Transverse colon (tissue), 4 donors: ENCODE results near the gene MEIOB. TPM values are rescaled to one million over a fixed set of nuclear protein-coding genes. Genes with fewer than 3 reads are reported as not detected.

Source experiments
- DNase-seq: peaks from one replicate; pipeline ENCODE4 v3.0.0-alpha.2; 2019
- H3K27ac ChIP-seq, 4 donors: fragments of 200-600 bp; sonication (generic); 2 replicates each; pipeline ENCODE4 v1.5.1; 2016 to 2018; ENCODE audit warnings: inconsistent platforms in 4 of 4
- H3K27me3 ChIP-seq: fragments of 200-600 bp; sonication (generic); 2 replicates; pipeline ENCODE4 v1.5.1; 2017; ENCODE audit warnings: inconsistent platforms
- H3K36me3 ChIP-seq, 4 donors: fragments of 200-600 bp; sonication (generic); 2 replicates each; pipeline ENCODE4 v1.5.1; 2017 to 2019; ENCODE audit warnings: inconsistent platforms in 4 of 4
- H3K4me1 ChIP-seq, 4 donors: fragments of 200-600 bp; sonication (generic); 2 replicates each; pipeline ENCODE4 v1.5.1; 2017 to 2020; ENCODE audit warnings: inconsistent platforms in 4 of 4
- H3K4me3 ChIP-seq, 4 donors: fragments of 200-600 bp; sonication (generic); 1 replicate in 1 of 4; 2 replicates in 3 of 4; pipeline versions ENCODE4 v1.5.1 to v1.6.1; 2017 to 2019; ENCODE audit warnings: inconsistent platforms in 4 of 4
- H3K9me3 ChIP-seq, 2 donors: fragments of 200-600 bp; sonication (generic); 2 replicates each; pipeline ENCODE4 v1.5.1; 2017 to 2019; ENCODE audit warnings: inconsistent platforms in 2 of 2
- CTCF ChIP-seq, 5 experiments: fragments of 200-600 bp in 3 of 5; fragments of 450-650 bp in 2 of 5; sonication (generic) in 3 of 5; IDR thresholded peaks; 1 replicate in 2 of 5; 2 replicates in 3 of 5; pipeline ENCODE4 v1.5.1; 2016 to 2017; ENCODE audit warnings: antibody characterized with exemption in 5 of 5, inconsistent platforms in 3 of 5, mild to moderate bottlenecking in 2 of 5, moderate library complexity in 1 of 5
- EP300 ChIP-seq: sonication (generic); formaldehyde crosslinking; IDR thresholded peaks from one replicate; pipeline ENCODE4 v1.6.1; 2017; ENCODE audit warnings: antibody characterized with exemption, low read depth
- POLR2A ChIP-seq: fragments of 450-650 bp; IDR thresholded peaks from one replicate; pipeline ENCODE4 v1.6.1; 2016; ENCODE audit warnings: antibody characterized with exemption, mild to moderate bottlenecking, moderate library complexity
- POLR2AphosphoS5 ChIP-seq, 3 donors: sonication (generic); formaldehyde crosslinking; IDR thresholded peaks; one replicate each; pipeline ENCODE4 v1.6.1; 2016; ENCODE audit warnings: antibody characterized with exemption in 3 of 3
- WGBS, 2 donors: methylation state at CpG; one replicate each; pipeline ENCODE4 v1.1.5; 2018; ENCODE audit warnings: low coverage in 1 of 2; 5-methylcytosine and 5-hydroxymethylcytosine counted together
- in situ Hi-C, 4 donors: fragments of 200-750 bp; cut with MboI; loops; one replicate each; pipeline versions ENCODE4 v1.15.0 to v1.15.1; 2017; ENCODE audit warnings: low sequenced_read_pairs in 3 of 4, low pct_ligation_motif_present in 1 of 4, low pct_unique_long_range_greater_than_20kb in 1 of 4
- intact Hi-C: fragments of 100-400 bp; cut with DNase I; formaldehyde crosslinking; loops from one replicate; pipeline ENCODE4 v1.15.1; 2023; ENCODE audit warnings: low total_unique reads
- total RNA-seq, 4 donors: library from RNA; depleted of rRNA; stranded (reverse); fragments of >200 nt; gene quantifications; one replicate each; pipeline ENCODE4 v1.1.0, GENCODE V29; 2016

Gene MEIOB
- total RNA-seq, 4 donors from 2014 or later, result not detected

- H3K36me3 ChIP-seq, result peaks cover 0 to 21% (median 3%) of the 10 kb centered on the region in 4 donors
- no peak for DNase-seq
- H3K9me3 ChIP-seq, result no peaks in the 10 kb centered on the region
- intact Hi-C loops (no loop called here), in situ Hi-C loops (no loop called here)
- H3K27me3 ChIP-seq, result no peaks in the 10 kb centered on the region
- 71 to 100% methylated on average over 2 to 9 of the region's 9 CpGs for WGBS, 2 donors
- H3K4me3 ChIP-seq, result no peak overlapping the region
- peaks cover 21 to 25% (median 23%) of the 10 kb centered on the region in 4 donors for H3K4me1 ChIP-seq
- TF ChIP-seq POLR2AphosphoS5 (IDR thresholded peaks at IDR 0.05), result no peak
- TF ChIP-seq POLR2A, result no peak
- no peak for TF ChIP-seq EP300
- TF ChIP-seq CTCF (IDR thresholded peaks at IDR 0.05), result no peak
- no peak overlapping the region for H3K27ac ChIP-seq
These were observed 48.1 kb downstream of the MEIOB start for GRCh38 chr16:1823821-1824220.

- TF ChIP-seq EP300 (no peak), POLR2A (no peak), POLR2AphosphoS5 (IDR thresholded peaks at IDR 0.05) (no peak), CTCF (IDR thresholded peaks at IDR 0.05) (no peak)
- in situ Hi-C loops (no loop called here), intact Hi-C loops (no loop called here)
- H3K27ac ChIP-seq, result no peak overlapping the region
- no peak overlapping the region for H3K4me3 ChIP-seq
- peaks cover 11 to 17% (median 15%) of the 10 kb centered on the region in 4 donors for H3K4me1 ChIP-seq
- no peak for DNase-seq
- peaks cover 0 to 25% (median 3%) of the 10 kb centered on the region in 4 donors for H3K36me3 ChIP-seq
- no peaks in the 10 kb centered on the region for H3K27me3 ChIP-seq
- 97% methylated on average over 16 of the region's 16 CpGs; no CpG with 5 or more reads in 1 of the 2 donors for WGBS, 2 donors
- H3K9me3 ChIP-seq, result no peaks in the 10 kb centered on the region
These were observed 49.2 kb downstream of the MEIOB start for GRCh38 chr16:1822801-1823200.

GRCh38 chr16:1821861-1822611, 49.9 kb downstream of the MEIOB start:
- 90% methylated on average over 14 of the region's 24 CpGs; no CpG with 5 or more reads in 1 of the 2 donors for WGBS, 2 donors

DNA sequence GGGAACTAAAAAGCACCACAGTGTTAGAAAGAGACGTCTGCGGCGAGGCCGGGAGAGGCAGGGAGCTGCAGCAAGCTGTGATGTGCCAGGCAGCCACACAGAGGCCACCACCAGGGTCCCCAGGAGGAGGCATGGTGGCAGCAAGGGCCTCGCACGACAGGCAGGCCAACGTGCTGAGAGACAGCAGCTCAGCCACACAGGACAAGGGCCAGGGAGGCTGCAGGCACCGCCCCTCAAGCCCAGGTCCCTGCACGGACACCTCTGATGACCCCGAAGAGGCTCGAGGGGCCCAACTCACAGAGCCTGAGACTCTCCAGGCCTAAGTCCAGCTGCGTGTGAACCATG, 51.0 kb downstream of the MEIOB start:
- 91% methylated on average over 12 of the region's 12 CpGs; no CpG with 5 or more reads in 1 of the 2 donors for WGBS, 2 donors
- in situ Hi-C loops, result no loop called here
- Histone ChIP-seq H3K36me3 (peaks cover 0 to 35% (median 3%) of the 10 kb centered on the region in 4 donors), H3K4me3 (no peak overlapping the region), H3K9me3 (no peaks in the 10 kb centered on the region), H3K4me1 (peaks cover 9 to 15% (median 13%) of the 10 kb centered on the region in 4 donors), H3K27ac (no peak overlapping the region), H3K27me3 (no peaks in the 10 kb centered on the region)
- intact Hi-C loops, result no loop called here
- DNase-seq, result no peak
- TF ChIP-seq EP300, result no peak
- TF ChIP-seq CTCF (IDR thresholded peaks at IDR 0.05), result no peak
- no peak for TF ChIP-seq POLR2AphosphoS5 (IDR thresholded peaks at IDR 0.05)
- TF ChIP-seq POLR2A, result no peak

More at GRCh38 chr16:1821861-1822611, 49.9 kb downstream of the MEIOB start:
- in situ Hi-C loops, result no loop called here
- H3K9me3 ChIP-seq, result no peaks in the 10 kb centered on the region
- H3K27me3 ChIP-seq, result no peaks in the 10 kb centered on the region
- no peak for DNase-seq
- H3K4me3 ChIP-seq, result no peak overlapping the region
- TF ChIP-seq EP300 (no peak), CTCF (IDR thresholded peaks at IDR 0.05) (no peak), POLR2AphosphoS5 (IDR thresholded peaks at IDR 0.05) (no peak), POLR2A (no peak)
- peaks cover 0 to 26% (median 3%) of the 10 kb centered on the region in 4 donors for H3K36me3 ChIP-seq
- peaks cover 9 to 15% (median 13%) of the 10 kb centered on the region in 4 donors for H3K4me1 ChIP-seq
- intact Hi-C loops, result no loop called here
- H3K27ac ChIP-seq, result no peak overlapping the region
